Activated T-helper 2 cell treated with anti-CD3 and anti-CD28 coated beads, Interferon-gamma antibody, Interleukin-2, Interleukin-4, amounts not matched to agents 10 μg/mL and 5 μg/mL and 100 μg/mL, durations not matched to agents 14 hours and 24 hours and 36 hours (primary cell): ENCODE results near the gene MOB1B. TPM values are rescaled to one million over a fixed set of nuclear protein-coding genes. Genes with fewer than 3 reads are reported as not detected.

ENCODE experiments used
- total RNA-seq: library from RNA; stranded (reverse); gene quantifications from 2 replicates; pipeline ENCODE4 v1.2.3, GENCODE V29; 2022

Gene MOB1B
- total RNA-seq, 1 donor from 2014 or later = 27.0 TPM

Other genes with a start within 250 kb of the MOB1B start
- not detected in 2 replicates for gene JCHAIN, start 235.9 kb upstream of the MOB1B start, total RNA-seq
- gene UTP3, start 213.8 kb upstream of the MOB1B start, total RNA-seq = 44.1 and 46.3 TPM in 2 replicates
- 20.5 and 22.3 TPM in 2 replicates for gene RUFY3, start 180.4 kb upstream of the MOB1B start, total RNA-seq
- 120 and 121 TPM in 2 replicates for gene GRSF1, start 62.5 kb upstream of the MOB1B start, total RNA-seq
- gene DCK, start 91.3 kb downstream of the MOB1B start, total RNA-seq = 35.1 and 35.3 TPM in 2 replicates